ENCODE results near the gene AIDA.
"Not testable (repeated sequence)": the region's sequence is repeated elsewhere in the genome, so short reads cannot be mapped to it uniquely, and the experiment has no call there.

AIDA gene, protein sequence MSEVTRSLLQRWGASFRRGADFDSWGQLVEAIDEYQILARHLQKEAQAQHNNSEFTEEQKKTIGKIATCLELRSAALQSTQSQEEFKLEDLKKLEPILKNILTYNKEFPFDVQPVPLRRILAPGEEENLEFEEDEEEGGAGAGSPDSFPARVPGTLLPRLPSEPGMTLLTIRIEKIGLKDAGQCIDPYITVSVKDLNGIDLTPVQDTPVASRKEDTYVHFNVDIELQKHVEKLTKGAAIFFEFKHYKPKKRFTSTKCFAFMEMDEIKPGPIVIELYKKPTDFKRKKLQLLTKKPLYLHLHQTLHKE

GRCh38 chr1:222712253-222713090, at the start of gene AIDA, which contains the start of gene BROX:
Gene AIDA (minus strand): TSS chr1:222712491. CDS start chr1:222712317, 174 bp downstream.
Gene BROX (plus strand): TSS chr1:222712564. CDS start chr1:222715700, 3,136 bp downstream.
- DNase-seq = peak; percentile 88

DNA sequence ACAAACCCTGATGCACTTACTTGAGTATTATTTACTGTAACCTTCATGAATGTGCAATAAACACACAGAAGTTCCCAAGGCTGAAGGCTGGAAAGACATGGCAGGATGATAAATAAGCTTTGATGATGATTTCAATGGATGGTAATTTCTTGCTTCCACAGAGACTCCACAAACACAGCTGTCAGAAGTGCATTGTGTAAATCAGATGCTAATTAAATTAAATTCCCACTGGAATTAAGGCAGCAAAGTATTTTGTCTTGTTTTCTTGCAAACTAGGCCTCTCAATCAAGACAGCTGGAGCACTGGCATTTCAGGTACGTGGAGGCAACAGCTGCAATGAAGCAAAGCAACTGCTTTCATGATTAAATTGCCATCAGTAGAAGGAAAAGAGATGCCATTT, 48.8 kb upstream of the AIDA start:
- no peak for DNase-seq

DNA sequence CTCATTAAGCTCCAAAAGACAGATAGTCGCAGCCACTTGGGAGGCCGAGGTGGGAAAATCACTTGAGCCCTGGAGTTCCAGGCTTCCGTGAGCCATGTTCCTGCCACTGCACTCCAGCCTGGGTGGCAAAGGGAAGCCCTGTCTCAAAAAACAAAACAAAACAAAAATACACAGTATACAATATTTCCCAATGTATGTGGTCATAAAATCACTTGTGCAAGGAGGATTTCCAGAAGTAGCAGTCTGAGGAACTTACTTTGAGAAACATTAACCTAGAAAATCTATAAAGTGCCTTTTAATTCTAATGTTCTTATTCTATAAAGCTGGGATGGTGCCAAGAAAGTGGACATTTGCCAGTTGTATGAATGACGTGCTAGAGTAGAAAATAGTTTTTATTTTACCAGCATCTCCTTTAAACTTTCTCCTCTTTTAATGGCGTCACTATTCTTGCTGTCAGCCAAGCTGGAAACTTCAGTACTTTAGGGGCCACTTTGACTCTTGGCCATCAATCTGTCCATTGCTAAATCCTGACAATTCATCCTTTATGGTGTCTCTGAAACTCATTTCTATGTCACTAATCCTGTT, 47.3 kb upstream of the AIDA start:
- DNase-seq = no peak

- DNase-seq = no peak
Measured at GRCh38 chr1:222757646-222758268, 45.5 kb upstream of the AIDA start.

- no peak for DNase-seq
Measured at GRCh38 chr1:222754366-222755139, 42.3 kb upstream of the AIDA start.

- no peak for DNase-seq
Measured at GRCh38 chr1:222751255-222751654, 39.0 kb upstream of the AIDA start.

DNA sequence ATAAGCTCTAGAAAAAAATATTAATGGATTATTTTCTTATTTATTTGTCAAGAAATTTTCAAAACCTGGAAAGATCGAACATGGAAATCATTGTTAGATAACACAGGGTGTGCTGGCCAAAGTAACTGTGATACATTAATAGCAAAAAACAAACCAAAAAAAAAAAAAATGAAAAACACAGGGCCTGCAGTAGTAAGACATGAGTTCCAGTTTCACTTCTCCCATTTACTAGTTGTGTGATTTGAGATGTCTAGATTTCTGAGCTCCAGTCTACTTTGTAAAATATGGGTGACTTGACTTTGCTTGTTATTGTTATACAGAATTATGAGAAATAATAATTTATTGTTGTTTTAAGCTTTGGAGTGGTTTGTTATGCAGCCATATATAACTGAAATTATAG, 38.4 kb upstream of the AIDA start:
- no peak for DNase-seq

GRCh38 chr1:222749927-222750326, 37.6 kb upstream of the AIDA start:
- no peak for DNase-seq

- DNase-seq = not testable (repeated sequence)
Measured at GRCh38 chr1:222741630-222742457, 29.6 kb upstream of the AIDA start.

- DNase-seq = no peak
Measured at GRCh38 chr1:222739929-222740328, 27.6 kb upstream of the AIDA start.

- DNase-seq = no peak
Measured at GRCh38 chr1:222739465-222739864, 27.2 kb upstream of the AIDA start.

DNA sequence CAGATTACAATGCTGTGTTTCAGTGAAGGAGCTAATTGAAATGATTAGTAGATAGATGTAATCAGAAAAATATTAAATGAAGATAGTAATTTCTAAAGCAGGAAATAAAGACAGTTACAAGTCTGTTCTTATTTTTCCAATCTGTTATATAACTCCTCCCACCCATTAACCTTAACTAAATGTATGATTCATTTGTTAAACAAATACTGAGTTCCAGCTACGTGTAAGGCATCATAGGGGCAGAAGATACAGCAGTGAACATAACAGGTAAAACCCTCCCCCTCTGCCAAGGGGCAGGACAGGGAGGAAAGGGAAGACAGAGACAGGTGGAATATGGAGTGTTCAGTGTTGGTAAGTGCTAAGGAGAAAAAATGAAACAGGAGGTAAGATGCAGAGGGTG, 24.7 kb upstream of the AIDA start, which contains the start of gene FAM177B:
FAM177B (plus strand) TSS at position 231 of the 400 bp plus-strand sequence. CDS start 9,344 bp downstream, outside the sequence.
- DNase-seq = no peak

GRCh38 chr1:222736470-222736869, 24.2 kb upstream of the AIDA start:
- no peak for DNase-seq

DNA sequence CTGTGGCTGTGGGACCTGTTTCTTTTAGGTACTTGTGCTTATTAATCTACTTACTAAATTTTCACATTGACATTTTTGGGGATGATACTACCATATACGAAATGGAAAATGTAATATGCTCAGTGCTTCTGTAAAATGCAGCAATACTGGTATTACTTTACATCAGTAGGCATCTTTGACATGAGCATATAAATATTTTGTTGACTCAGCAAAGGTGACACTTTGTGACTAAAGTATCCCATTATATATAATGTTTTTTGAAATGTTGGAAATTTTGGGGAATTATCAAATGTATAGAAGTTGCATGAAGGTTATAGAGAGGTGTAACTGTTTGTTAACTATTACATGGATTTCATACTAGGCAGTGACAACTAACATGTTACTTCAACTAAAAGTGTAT, 22.4 kb upstream of the AIDA start:
- no peak for DNase-seq

GRCh38 chr1:222732216-222733159, 20.2 kb upstream of the AIDA start:
- DNase-seq = no peak

DNA sequence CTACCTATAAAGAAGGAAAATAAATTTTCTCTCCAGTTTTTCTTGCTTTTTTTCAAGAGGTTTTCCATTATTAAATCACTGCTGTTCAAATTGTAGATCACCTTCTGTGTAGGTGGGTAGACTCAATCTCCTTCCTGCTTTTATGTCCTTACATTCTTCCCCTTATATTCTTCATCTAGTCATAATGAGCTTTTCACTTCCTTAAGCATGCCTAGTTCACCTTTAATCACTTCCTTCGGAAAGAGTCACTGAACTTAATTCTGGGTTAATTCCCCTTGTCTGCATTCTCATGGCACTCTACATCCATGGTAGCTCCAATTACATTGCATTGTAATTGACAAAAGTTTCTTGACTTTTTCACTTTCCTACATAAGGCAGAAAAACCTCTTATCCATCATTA, 18.6 kb upstream of the AIDA start:
- no peak for DNase-seq

DNA sequence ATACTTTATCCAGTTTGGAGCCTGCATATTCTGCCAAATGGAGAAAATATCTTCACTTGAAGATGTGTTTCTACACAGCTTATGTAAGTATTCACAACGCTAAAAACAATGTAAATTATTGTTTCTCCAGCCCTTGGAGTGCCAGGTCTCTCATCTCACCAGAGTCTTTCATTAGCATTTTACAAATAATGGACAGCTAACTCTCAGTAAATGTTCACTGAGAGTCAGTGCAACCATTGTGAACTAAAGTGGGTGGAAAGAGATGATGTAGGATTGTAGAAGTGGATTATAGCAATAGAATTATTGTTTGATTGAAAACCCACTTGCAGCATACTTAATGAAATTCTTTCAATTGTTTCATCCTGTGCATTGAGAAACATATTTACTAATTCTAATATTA, 16.5 kb upstream of the AIDA start:
- no peak for DNase-seq

DNA sequence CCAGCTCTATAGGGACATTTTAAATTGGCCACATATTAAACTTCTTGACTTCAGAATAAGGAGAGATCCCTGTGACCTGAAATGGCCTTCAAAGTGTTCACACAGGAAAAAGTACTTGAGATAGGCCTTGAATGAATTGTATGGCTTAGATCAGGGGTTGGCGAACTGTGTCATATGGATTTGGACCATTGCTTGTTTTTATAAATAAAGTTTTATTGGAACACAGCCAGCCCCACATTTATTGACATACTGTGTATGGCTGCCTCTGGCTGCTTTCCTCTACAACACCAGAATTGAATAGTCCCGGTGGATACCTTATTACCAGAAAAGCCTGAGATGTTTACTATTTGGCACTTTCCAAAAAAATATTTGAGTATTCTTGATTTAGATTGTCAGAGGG, 4.1 kb upstream of the AIDA start:
- no peak for DNase-seq

DNA sequence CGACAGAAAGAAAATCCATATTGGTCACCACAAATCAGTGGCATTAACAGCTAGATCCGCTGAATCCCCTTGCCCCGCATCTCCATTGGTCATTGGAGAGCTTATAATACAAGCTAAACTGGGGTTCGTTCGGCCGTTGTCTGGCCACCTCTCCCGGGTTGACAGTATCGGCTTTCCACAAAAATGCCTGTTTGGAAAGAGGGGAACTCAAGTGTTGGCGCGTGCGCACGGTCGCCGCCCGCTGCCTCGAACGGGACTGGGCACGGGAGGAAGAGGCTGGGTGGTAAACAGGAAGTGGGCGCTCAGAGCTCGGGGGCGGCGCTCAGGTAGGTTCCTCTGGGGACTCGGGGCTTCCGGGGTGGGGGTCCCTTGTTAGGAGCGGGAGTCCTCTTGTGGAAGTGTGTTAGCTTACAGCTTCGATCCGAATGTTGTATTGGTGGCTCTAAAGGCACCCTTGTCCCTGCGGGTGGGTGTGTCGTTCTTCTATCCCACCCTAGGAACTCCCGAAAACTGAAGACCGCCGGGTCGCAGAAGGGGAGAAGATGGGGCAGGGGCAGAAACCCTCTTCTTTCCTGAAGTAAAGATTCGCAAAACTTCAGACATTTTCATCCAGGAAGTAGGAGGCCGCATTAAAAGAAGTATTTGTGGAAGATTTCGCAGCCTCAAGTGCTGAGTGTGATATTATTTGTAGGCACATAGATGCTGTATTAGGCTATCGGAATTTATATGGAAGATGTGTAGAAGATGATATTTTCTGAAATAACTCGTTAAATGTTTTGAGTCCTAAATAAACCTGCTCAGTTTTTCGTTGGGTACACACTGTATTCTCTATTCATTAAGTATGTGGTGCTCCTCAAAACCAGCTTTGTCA, 1.0 kb upstream of the AIDA start:
- DNase-seq = peak; percentile 97
